Peyer's patch (tissue), 4 donors: ENCODE data around the gene PPFIBP2. TPM values are rescaled to one million over a fixed set of nuclear protein-coding genes. Genes with fewer than 3 reads are reported as not detected.

Experiments
- DNase-seq, 3 donors: peaks; one replicate each; pipeline ENCODE4 v3.0.0-alpha.2; 2017 to 2019
- H3K27ac ChIP-seq, 4 donors: fragments of 200-600 bp; sonication (generic); one replicate each; pipeline ENCODE4 v1.5.1; 2016 to 2019
- H3K27me3 ChIP-seq, 2 donors: fragments of 200-600 bp; sonication (generic); one replicate each; pipeline ENCODE4 v1.5.1; 2019
- H3K36me3 ChIP-seq, 3 donors: fragments of 200-600 bp; sonication (generic); one replicate each; pipeline ENCODE4 v1.5.1; 2016 to 2019
- H3K4me1 ChIP-seq, 4 donors: fragments of 200-600 bp; sonication (generic); one replicate each; pipeline ENCODE4 v1.5.1; 2016 to 2019
- H3K4me3 ChIP-seq, 4 donors: fragments of 200-600 bp; sonication (generic); 1 replicate in 3 of 4; 2 replicates in 1 of 4; pipeline ENCODE4 v1.5.1; 2016 to 2019; ENCODE audit warnings: mild to moderate bottlenecking in 1 of 4
- H3K9me3 ChIP-seq, 4 donors: fragments of 200-600 bp; sonication (generic); one replicate each; pipeline ENCODE4 v1.5.1; 2016 to 2019; ENCODE audit warnings: mild to moderate bottlenecking in 1 of 4
- CTCF ChIP-seq, 6 experiments: fragments of 450-650 bp in 4 of 6; fragments of 200-600 bp in 2 of 6; sonication (generic) in 1 of 6; IDR thresholded peaks; one replicate each; pipeline ENCODE4 v1.5.1; 2017 to 2019; ENCODE audit warnings: antibody characterized with exemption in 6 of 6, mild to moderate bottlenecking in 3 of 6, moderate library complexity in 1 of 6
- POLR2A ChIP-seq, 2 donors: fragments of 450-650 bp; IDR thresholded peaks; one replicate each; pipeline ENCODE4 v1.5.1; 2017; ENCODE audit warnings: antibody characterized with exemption in 2 of 2, mild to moderate bottlenecking in 2 of 2, moderate library complexity in 2 of 2
- total RNA-seq, 4 donors: library from RNA; depleted of rRNA; stranded (reverse); fragments of >200 nt; gene quantifications; one replicate each; pipeline ENCODE4 v1.1.0, GENCODE V29; 2016

Gene PPFIBP2
- total RNA-seq, 4 donors from 2014 or later: 74.6 to 245 (median 148) TPM

GRCh38 chr11:7486781-7487140 lies 27.0 kb upstream of the PPFIBP2 start:
- Histone ChIP-seq H3K4me3 (peak overlapping the region in 1 of 4 donors; percentile 4), H3K27ac (no peak overlapping the region), H3K36me3 (no peaks in the 10 kb centered on the region), H3K9me3 (no peaks in the 10 kb centered on the region), H3K27me3 (no peaks in the 10 kb centered on the region), H3K4me1 (no peaks in the 10 kb centered on the region)
- DNase-seq: no peak
- TF ChIP-seq POLR2A (IDR thresholded peaks at IDR 0.05) (no peak), CTCF (IDR thresholded peaks at IDR 0.05) (no peak)

- Histone ChIP-seq H3K36me3 (no peaks in the 10 kb centered on the region), H3K27me3 (no peaks in the 10 kb centered on the region), H3K27ac (no peak overlapping the region), H3K9me3 (no peaks in the 10 kb centered on the region), H3K4me3 (no peak overlapping the region), H3K4me1 (no peaks in the 10 kb centered on the region)
- no peak for TF ChIP-seq CTCF (IDR thresholded peaks at IDR 0.05)
- TF ChIP-seq POLR2A (IDR thresholded peaks at IDR 0.05): no peak
- DNase-seq: no peak
Measured at GRCh38 chr11:7487360-7487759, 26.4 kb upstream of the PPFIBP2 start.

- no peak for DNase-seq
- H3K4me1 ChIP-seq: no peaks in the 10 kb centered on the region
- H3K27me3 ChIP-seq: no peaks in the 10 kb centered on the region
- TF ChIP-seq POLR2A (IDR thresholded peaks at IDR 0.05): no peak
- no peak for TF ChIP-seq CTCF (IDR thresholded peaks at IDR 0.05)
- no peak overlapping the region for H3K4me3 ChIP-seq
- no peaks in the 10 kb centered on the region for H3K36me3 ChIP-seq
- H3K9me3 ChIP-seq: no peaks in the 10 kb centered on the region
- H3K27ac ChIP-seq: no peak overlapping the region
Measured at GRCh38 chr11:7488681-7489080, 25.1 kb upstream of the PPFIBP2 start.

DNA sequence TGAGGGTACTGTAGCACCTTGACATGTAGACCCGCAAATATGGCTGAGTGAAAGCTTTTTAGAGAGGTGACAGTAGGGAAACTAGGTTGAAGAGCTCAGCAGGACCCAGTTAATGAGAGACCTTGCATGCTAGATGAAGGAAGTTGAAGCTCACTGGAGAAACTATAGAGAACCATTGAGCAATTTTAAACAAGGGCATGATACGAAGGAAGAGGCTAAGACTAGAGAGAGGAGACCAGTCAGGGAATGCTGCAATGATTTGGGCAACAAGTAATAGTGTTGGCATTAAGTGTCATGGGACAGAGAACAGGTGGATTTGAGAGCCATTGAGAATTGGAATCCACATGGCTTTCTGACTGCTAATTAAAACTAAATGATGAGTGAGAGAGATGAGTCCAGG lies 24.4 kb upstream of the PPFIBP2 start:
- Histone ChIP-seq H3K4me1 (no peaks in the 10 kb centered on the region), H3K36me3 (no peaks in the 10 kb centered on the region), H3K27ac (no peak overlapping the region), H3K27me3 (no peaks in the 10 kb centered on the region), H3K9me3 (no peaks in the 10 kb centered on the region), H3K4me3 (no peak overlapping the region)
- TF ChIP-seq POLR2A (IDR thresholded peaks at IDR 0.05): no peak
- no peak for TF ChIP-seq CTCF (IDR thresholded peaks at IDR 0.05)
- DNase-seq: no peak

GRCh38 chr11:7490054-7490453 lies 23.7 kb upstream of the PPFIBP2 start:
- Histone ChIP-seq H3K4me1 (no peaks in the 10 kb centered on the region), H3K27ac (no peak overlapping the region), H3K9me3 (no peaks in the 10 kb centered on the region), H3K27me3 (no peaks in the 10 kb centered on the region), H3K4me3 (no peak overlapping the region), H3K36me3 (no peaks in the 10 kb centered on the region)
- TF ChIP-seq CTCF (IDR thresholded peaks at IDR 0.05) (no peak), POLR2A (IDR thresholded peaks at IDR 0.05) (no peak)
- DNase-seq: no peak

DNA sequence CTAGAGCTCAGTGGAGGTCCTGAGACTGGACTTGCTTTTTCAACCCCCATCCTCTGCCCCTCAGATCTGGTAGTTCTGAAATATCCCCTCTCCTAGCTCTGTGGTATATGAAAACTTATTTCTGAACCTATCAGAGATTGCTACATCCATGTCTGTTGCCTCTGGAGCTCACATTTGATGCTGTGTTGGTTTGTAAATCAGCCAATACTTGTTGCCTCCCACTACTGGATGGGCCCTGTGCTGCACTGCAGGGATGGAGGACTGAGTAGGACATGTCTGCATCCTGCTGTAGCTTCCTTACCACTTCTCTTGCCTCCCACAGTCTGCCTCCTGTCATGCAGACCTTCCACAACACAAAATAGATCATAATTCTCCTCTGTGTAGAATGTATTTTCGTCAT lies 23.3 kb upstream of the PPFIBP2 start:
- Histone ChIP-seq H3K4me3 (no peak overlapping the region), H3K36me3 (no peaks in the 10 kb centered on the region), H3K27me3 (no peaks in the 10 kb centered on the region), H3K27ac (no peak overlapping the region), H3K4me1 (no peaks in the 10 kb centered on the region), H3K9me3 (no peaks in the 10 kb centered on the region)
- DNase-seq: no peak
- TF ChIP-seq CTCF (IDR thresholded peaks at IDR 0.05): no peak
- no peak for TF ChIP-seq POLR2A (IDR thresholded peaks at IDR 0.05)
